H1 (cell line): ENCODE results near the gene ARL2BP. TPM values are rescaled to one million over a fixed set of nuclear protein-coding genes. Genes with fewer than 3 reads are reported as not detected.

ENCODE experiments used
- CTCF ChIA-PET: fragments of 300-600 bp; sonication (Branson Sonifier 250); formaldehyde crosslinking; loops from one replicate; lab custom pipeline; 2021; ENCODE audit not compliant: partially characterized antibody; lab: Charles Lee
- POLR2A ChIA-PET: fragments of 300-600 bp; sonication (Branson Sonifier 250); formaldehyde crosslinking; loops from one replicate; lab custom pipeline; 2021; ENCODE audit warnings: inconsistent platforms; ENCODE audit not compliant: partially characterized antibody; lab: Charles Lee
- DNase-seq, 2 experiments: peaks; one replicate each; pipeline versions ENCODE4 v3.0.0 to v3.0.0-alpha.2; 2010 to 2022; ENCODE audit warnings: low spot score in 2 of 2, low read depth in 1 of 2, mixed read lengths in 1 of 2
- FAIRE-seq: peaks from 2 replicates; lab custom pipeline; 2011; peaks lifted over from hg19 to GRCh38; lab: Jason Lieb, UNC
- H2AFZ ChIP-seq: 2 replicates; pipeline ENCODE4 v1.8.1; 2012; ENCODE audit warnings: low read length, inconsistent platforms
- H2AK5ac ChIP-seq: 2 replicates; pipeline ENCODE4 v1.6.1; 2013; ENCODE audit warnings: low read depth, low read length
- H2BK120ac ChIP-seq: replicated peaks from 2 replicates; pipeline ENCODE3; 2013; ENCODE audit warnings: low read depth, low read length, inconsistent platforms
- H2BK12ac ChIP-seq: 2 replicates; pipeline ENCODE4 v1.6.1; 2013; ENCODE audit warnings: low read depth, low read length
- H2BK15ac ChIP-seq: 2 replicates; pipeline ENCODE4 v1.6.1; 2013; ENCODE audit warnings: low read length
- H2BK20ac ChIP-seq: 2 replicates; pipeline ENCODE4 v1.6.1; 2013; ENCODE audit warnings: low read length
- H2BK5ac ChIP-seq: 2 replicates; pipeline ENCODE4 v1.6.1; 2013; ENCODE audit warnings: low read depth, low read length
- H3K14ac ChIP-seq: 2 replicates; pipeline ENCODE4 v1.6.1; 2013; ENCODE audit warnings: inconsistent platforms; ENCODE audit not compliant: insufficient read length
- H3K18ac ChIP-seq: 2 replicates; pipeline ENCODE4 v1.6.1; 2013; ENCODE audit warnings: low read length; ENCODE audit errors: extremely low read depth
- H3K23ac ChIP-seq: 2 replicates; pipeline ENCODE4 v1.6.1; 2013; ENCODE audit warnings: inconsistent platforms; ENCODE audit not compliant: insufficient read length
- H3K23me2 ChIP-seq: 2 replicates; pipeline ENCODE4 v1.6.1; 2013; ENCODE audit warnings: low read depth, low read length
- H3K27ac ChIP-seq: 2 replicates; pipeline ENCODE4 v1.6.1; 2011; ENCODE audit warnings: low read depth, low read length, inconsistent platforms
- H3K27me3 ChIP-seq, 4 experiments: replicated peaks in 1 of 4; 1 replicate in 1 of 4; 2 replicates in 3 of 4; pipeline versions ENCODE4 v1.6.1 to v1.8.1; 2011 to 2013; ENCODE audit warnings: low read length in 3 of 4, mild to moderate bottlenecking in 3 of 4, inconsistent platforms in 2 of 4, mixed read lengths in 2 of 4, moderate library complexity in 1 of 4; ENCODE audit not compliant: control insufficient read depth in 3 of 4, insufficient read depth in 3 of 4; ENCODE audit errors: extremely low read depth in 1 of 4
- H3K36me3 ChIP-seq, 4 experiments: 2 replicates each; pipeline versions ENCODE4 v1.6.1 to v1.8.1; 2011 to 2013; ENCODE audit warnings: mild to moderate bottlenecking in 4 of 4, low read length in 3 of 4, moderate library complexity in 2 of 4, control low read depth in 1 of 4, inconsistent platforms in 1 of 4; ENCODE audit not compliant: insufficient read depth in 4 of 4, control insufficient read depth in 2 of 4
- H3K4ac ChIP-seq: replicated peaks from 2 replicates; pipeline ENCODE3; 2013; ENCODE audit warnings: low read length, low read depth, mixed read lengths, inconsistent platforms; ENCODE audit not compliant: insufficient read length
- H3K4me1 ChIP-seq, 4 experiments: replicated peaks in 1 of 4; 1 replicate in 1 of 4; 2 replicates in 3 of 4; pipeline versions ENCODE4 v1.6.1 to v1.8.1; 2011 to 2013; ENCODE audit warnings: low read length in 3 of 4, inconsistent platforms in 2 of 4, mixed read lengths in 1 of 4; ENCODE audit not compliant: insufficient read depth in 4 of 4, control insufficient read depth in 3 of 4
- H3K4me2 ChIP-seq, 2 experiments: 2 replicates each; pipeline versions ENCODE4 v1.6.1 to v1.8.1; 2011 to 2013; ENCODE audit warnings: low read depth in 2 of 2, low read length in 2 of 2, control low read depth in 1 of 2, inconsistent platforms in 1 of 2, mild to moderate bottlenecking in 1 of 2; ENCODE audit not compliant: insufficient read depth in 1 of 2
- H3K4me3 ChIP-seq, 4 experiments: fragments of 200-600, 300-600 bp in 1 of 4; sonication (generic), shearing (Covaris generic), sonication (Bioruptor Twin) in 1 of 4; 2 replicates each; pipeline versions ENCODE4 v1.5.1 to v1.8.1; 2011 to 2016; ENCODE audit warnings: low read length in 4 of 4, low read depth in 3 of 4, control low read depth in 2 of 4, inconsistent platforms in 2 of 4, mild to moderate bottlenecking in 2 of 4, mixed read lengths in 1 of 4, moderate library complexity in 1 of 4; ENCODE audit not compliant: insufficient read depth in 2 of 4; ENCODE audit errors: extremely low read depth in 1 of 4
- H3K56ac ChIP-seq: replicated peaks from 2 replicates; pipeline ENCODE3; 2013; ENCODE audit warnings: low read depth, mild to moderate bottlenecking, mixed read lengths, low read length, inconsistent platforms; ENCODE audit not compliant: insufficient read length
- H3K79me1 ChIP-seq: 2 replicates; pipeline ENCODE4 v1.6.1; 2013; ENCODE audit warnings: low read depth, low read length, control low read depth
- H3K79me2 ChIP-seq, 2 experiments: 2 replicates each; pipeline versions ENCODE4 v1.6.1 to v1.8.1; 2012 to 2013; ENCODE audit warnings: low read length in 2 of 2, mild to moderate bottlenecking in 2 of 2, inconsistent platforms in 1 of 2; ENCODE audit not compliant: insufficient read depth in 2 of 2, control insufficient read depth in 1 of 2
- H3K9ac ChIP-seq, 4 experiments: replicated peaks in 1 of 4; 1 replicate in 1 of 4; 2 replicates in 3 of 4; pipeline versions ENCODE4 v1.6.1 to v1.8.1; 2011 to 2013; ENCODE audit warnings: low read depth in 3 of 4, low read length in 3 of 4, control low read depth in 2 of 4, mild to moderate bottlenecking in 2 of 4, moderate library complexity in 2 of 4, inconsistent platforms in 1 of 4; ENCODE audit errors: extremely low read depth in 1 of 4
- H3K9me3 ChIP-seq, 2 experiments: 2 replicates each; pipeline versions ENCODE4 v1.6.1 to v1.8.1; 2012 to 2013; ENCODE audit warnings: mild to moderate bottlenecking in 2 of 2, moderate library complexity in 2 of 2, control low read depth in 1 of 2, inconsistent platforms in 1 of 2, low read depth in 1 of 2, low read length in 1 of 2, mixed read lengths in 1 of 2; ENCODE audit not compliant: insufficient read depth in 2 of 2
- H4K20me1 ChIP-seq, 2 experiments: replicated peaks in 1 of 2; 2 replicates each; pipeline versions ENCODE3 to v1.8.1; 2011 to 2013; ENCODE audit warnings: inconsistent platforms in 2 of 2, low read length in 2 of 2, mild to moderate bottlenecking in 1 of 2; ENCODE audit not compliant: insufficient read depth in 2 of 2, control insufficient read depth in 1 of 2
- H4K5ac ChIP-seq: 2 replicates; pipeline ENCODE4 v1.6.1; 2013; ENCODE audit warnings: low read length, low read depth, mixed read lengths, inconsistent platforms; ENCODE audit not compliant: insufficient read length
- H4K8ac ChIP-seq: 2 replicates; pipeline ENCODE4 v1.8.0; 2013; ENCODE audit warnings: mild to moderate bottlenecking, moderate library complexity, low read length, inconsistent platforms; ENCODE audit not compliant: insufficient read depth; ENCODE audit errors: extremely low read depth
- H4K91ac ChIP-seq: replicated peaks from 2 replicates; pipeline ENCODE3; 2013; ENCODE audit warnings: low read length, mixed read lengths, inconsistent platforms; ENCODE audit not compliant: insufficient read length
- HDAC2 ChIP-seq, 2 experiments: fragments of 300-600 bp in 1 of 2; sonication (generic) in 1 of 2; IDR thresholded peaks; 2 replicates each; pipeline ENCODE4 v1.6.1; 2011 to 2012; ENCODE audit warnings: low read depth in 2 of 2, low read length in 2 of 2, mild to moderate bottlenecking in 2 of 2, moderate library complexity in 2 of 2, borderline replicate concordance in 1 of 2, inconsistent platforms in 1 of 2
- USF2 ChIP-seq: IDR thresholded peaks from 2 replicates; pipeline ENCODE4 v1.6.1; 2011; ENCODE audit warnings: low read length, improper control_type of control experiment
- YY1 ChIP-seq: IDR thresholded peaks from 2 replicates; pipeline ENCODE4 v1.6.1; 2011; ENCODE audit warnings: low read depth, mild to moderate bottlenecking, low read length
- WGBS, 2 experiments: shearing (Covaris generic) in 1 of 2; methylation state at CpG; one replicate each; pipeline versions ENCODE4 v1.1.6 to v1.1.7; 2013 to 2015; ENCODE audit warnings: low lambda C conversion rate in 2 of 2, mixed read lengths in 2 of 2, inconsistent platforms in 1 of 2, low coverage in 1 of 2, missing lambda C conversion rate in 1 of 2; ENCODE audit not compliant: insufficient replicate concordance in 2 of 2, insufficient coverage in 1 of 2, insufficient read length in 1 of 2; ENCODE audit errors: extremely low coverage in 1 of 2, missing lambda C conversion rate in 1 of 2; 5-methylcytosine and 5-hydroxymethylcytosine counted together
- polyA plus RNA-seq, 7 experiments: library from polyadenylated mRNA; depleted of rRNA in 3 of 7; stranded (reverse) in 5 of 7; unstranded in 2 of 7; fragments of >200 nt in 5 of 7; fragments of 200-250 nt in 2 of 7; gene quantifications; 1 replicate in 5 of 7; 2 replicates in 1 of 7; 4 replicates in 1 of 7; pipeline versions ENCODE4 v1.2.1 to v1.2.3, GENCODE V29; 2011 to 2013; ENCODE audit warnings: missing spikeins in 2 of 7, mixed read lengths in 2 of 7
- total RNA-seq: library from RNA; stranded (reverse); fragmentation: NEBNext Ultra II Directional; extraction: Animal tissue kit (Norgen Biotek cat#: 25700); gene quantifications from 2 replicates; pipeline ENCODE4 v1.2.1, GENCODE V29; 2021

ARL2BP gene
- total and polyA plus RNA-seq, 2 of the 8 experiments (the other 6 are each of a cell fraction or from before 2014, with no cell fraction given), result 13.6 to 18.3 TPM

- H4K5ac ChIP-seq, result no peak overlapping the region
- CTCF ChIA-PET, result no interaction called here
- no peak overlapping the region for H3K14ac ChIP-seq
- no peak overlapping the region for H4K91ac ChIP-seq
- H2BK5ac ChIP-seq, result no peak overlapping the region
- H3K4me2 ChIP-seq, result no peak overlapping the region
- H2AK5ac ChIP-seq, result no peak overlapping the region
- no peak overlapping the region for H3K4me3 ChIP-seq
- DNase-seq, result no peak
- H3K4ac ChIP-seq, result no peak overlapping the region
- H4K20me1 ChIP-seq, result peaks cover 0 to 2% of the 10 kb centered on the region in 2 experiments
- H3K79me1 ChIP-seq, result no peaks in the 10 kb centered on the region; the same call in 1 of the 2 replicates
- no peak overlapping the region for H3K56ac ChIP-seq
- H2BK15ac ChIP-seq, result no peak overlapping the region
- TF ChIP-seq USF2 (no peak), YY1 (no peak), HDAC2 (IDR thresholded peaks at IDR 0.05; ENCODE audit: borderline replicate concordance in 1 of 2, low read depth in 2 of 2, low read length in 2 of 2) (no peak)
- TF ChIP-seq, all 59 proteins: peak for 0
- no peak overlapping the region for H2AFZ ChIP-seq
- no peak overlapping the region for H2BK120ac ChIP-seq
- no peak for FAIRE-seq
- no peaks in the 10 kb centered on the region for H3K79me2 ChIP-seq
- no peak overlapping the region for H4K8ac ChIP-seq
- H2BK20ac ChIP-seq, result no peak overlapping the region
- H3K36me3 ChIP-seq, result peaks cover 4 to 12% (median 7%) of the 10 kb centered on the region in 4 experiments; a peak in 5 of 8 replicates
- no peak overlapping the region for H3K23ac ChIP-seq
- WGBS, 2 experiments, result 100% methylated on average over 2 of the region's 2 CpGs; no CpG with 5 or more reads in 1 of the 2 experiments
- H2BK12ac ChIP-seq, result no peak overlapping the region
- no peak overlapping the region for H3K27ac ChIP-seq
- H3K23me2 ChIP-seq, result no peaks in the 10 kb centered on the region
- H3K9ac ChIP-seq, result no peak overlapping the region
- H3K4me1 ChIP-seq, result no peaks in the 10 kb centered on the region
- no peak overlapping the region for H3K18ac ChIP-seq
- POLR2A ChIA-PET, result no interaction called here
- no peaks in the 10 kb centered on the region for H3K27me3 ChIP-seq
- no peaks in the 10 kb centered on the region for H3K9me3 ChIP-seq
These were observed 6.3 kb downstream of the ARL2BP start for GRCh38 chr16:57251352-57251751.
